ENCODE data around the gene SEMA3G. TPM values are rescaled to one million over a fixed set of nuclear protein-coding genes. Genes with fewer than 3 reads are reported as not detected.

Gene SEMA3G
- total RNA-seq, 1 donor from 2014 or later = not detected

DNA sequence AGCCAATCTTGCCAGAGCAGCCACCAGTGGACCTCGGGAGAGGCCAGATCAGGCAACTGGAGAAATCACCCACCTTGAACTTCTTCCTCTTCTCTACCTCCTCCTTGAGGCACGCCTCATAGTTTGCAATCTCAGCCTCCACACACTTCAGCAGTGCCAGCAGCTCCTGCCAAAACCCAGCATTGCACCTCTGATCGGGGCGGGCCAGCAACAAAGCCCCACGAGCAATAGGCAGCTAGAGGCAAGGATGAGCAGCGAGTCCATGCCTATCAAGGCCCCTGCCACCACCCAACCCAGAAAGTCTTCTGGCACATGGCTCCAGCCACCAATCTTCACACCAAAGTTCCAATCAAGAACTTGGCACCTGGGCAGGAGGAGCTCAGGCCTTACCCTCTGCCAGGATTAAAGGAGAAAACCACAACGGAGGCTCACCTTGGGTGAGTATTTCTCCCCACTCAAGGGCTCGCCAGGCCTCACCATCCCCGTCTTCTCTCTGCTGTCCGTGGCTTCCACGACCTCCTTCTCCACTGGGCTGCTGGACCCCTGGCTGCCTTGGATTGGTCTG, 42.1 kb downstream of the SEMA3G start:
- H3K36me3 Mint-ChIP-seq (ENCODE audit: low read depth) = peaks cover 80% of the 10 kb centered on the region
- CTCF ChIA-PET = no interaction called here
- H3K27ac Mint-ChIP-seq = no peak overlapping the region
- no peaks in the 10 kb centered on the region for H3K4me1 Mint-ChIP-seq
- no peaks in the 10 kb centered on the region for H3K9me3 Mint-ChIP-seq
- no peak for ATAC-seq (ENCODE audit: low read depth)
- POLR2A ChIA-PET = no interaction called here
- H3K4me3 Mint-ChIP-seq = no peak overlapping the region
- intact Hi-C loops (cut with micrococcal nuclease) = no loop called here
- no peaks in the 10 kb centered on the region for H3K27me3 Mint-ChIP-seq
- no peak for DNase-seq
- no peak for TF ChIP-seq CTCF (IDR thresholded peaks at IDR 0.05)

DNA sequence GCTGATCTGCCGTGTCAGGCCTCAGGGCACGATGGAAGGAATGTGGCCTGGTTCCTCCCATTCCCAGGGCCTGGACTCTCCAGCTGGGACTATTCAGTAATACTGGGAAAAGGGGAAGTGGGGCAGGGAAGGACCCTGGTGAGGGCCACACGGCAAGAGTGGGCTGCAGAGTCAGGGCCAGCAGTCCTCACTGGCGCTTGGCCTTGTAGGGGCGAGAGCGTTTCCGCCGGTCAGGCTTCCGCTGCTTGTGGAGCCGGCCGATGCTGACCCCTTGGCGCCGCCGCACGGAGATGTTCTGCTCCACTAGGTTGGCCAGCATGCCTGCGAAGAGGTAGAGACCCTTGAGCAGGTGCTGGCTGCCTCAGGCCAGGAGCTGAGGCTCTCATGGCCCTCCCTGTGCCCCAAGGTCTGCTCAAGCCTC, 42.8 kb downstream of the SEMA3G start:
- H3K9me3 Mint-ChIP-seq = no peaks in the 10 kb centered on the region
- no peak for TF ChIP-seq CTCF (IDR thresholded peaks at IDR 0.05)
- no peak overlapping the region for H3K27ac Mint-ChIP-seq
- ChIA-PET CTCF (no interaction called here), POLR2A (no interaction called here)
- H3K27me3 Mint-ChIP-seq = no peaks in the 10 kb centered on the region
- no peak for DNase-seq
- no peaks in the 10 kb centered on the region for H3K4me1 Mint-ChIP-seq
- H3K36me3 Mint-ChIP-seq (ENCODE audit: low read depth) = peaks cover 77% of the 10 kb centered on the region
- H3K4me3 Mint-ChIP-seq = no peak overlapping the region
- ATAC-seq (ENCODE audit: low read depth) = no peak
- intact Hi-C loops (cut with micrococcal nuclease) = no loop called here

DNA sequence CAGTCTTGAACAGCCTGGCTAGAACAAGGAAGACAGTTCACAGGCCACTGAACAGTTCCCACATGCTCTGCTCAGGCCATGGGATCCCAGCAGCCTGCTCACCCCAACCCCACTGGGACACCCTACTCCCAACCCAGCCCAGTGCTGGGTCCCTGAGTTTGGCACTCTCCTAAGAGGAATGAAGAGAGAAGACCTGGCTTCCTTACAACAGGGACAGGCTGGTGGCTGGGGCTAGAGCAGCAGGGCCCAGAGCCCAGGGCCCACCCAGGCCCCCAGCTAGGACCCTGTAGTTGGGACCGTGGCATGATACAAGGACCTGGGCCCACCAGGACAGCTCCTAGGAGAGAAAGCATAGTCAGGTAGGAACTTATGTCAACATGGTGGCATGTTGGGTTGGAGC, 43.4 kb downstream of the SEMA3G start:
- Mint-ChIP-seq H3K36me3 (ENCODE audit: low read depth) (peaks cover 73% of the 10 kb centered on the region), H3K4me1 (no peaks in the 10 kb centered on the region), H3K27ac (no peak overlapping the region), H3K4me3 (no peak overlapping the region), H3K27me3 (no peaks in the 10 kb centered on the region), H3K9me3 (no peaks in the 10 kb centered on the region)
- POLR2A ChIA-PET = no interaction called here
- intact Hi-C loops (cut with micrococcal nuclease) = no loop called here
- TF ChIP-seq CTCF (IDR thresholded peaks at IDR 0.05) = no peak
- DNase-seq (no peak), ATAC-seq (ENCODE audit: low read depth) (no peak)
- CTCF ChIA-PET = no interaction called here

GRCh38 chr3:52401021-52401420, 43.9 kb downstream of the SEMA3G start:
- H3K27ac Mint-ChIP-seq = no peak overlapping the region

DNA sequence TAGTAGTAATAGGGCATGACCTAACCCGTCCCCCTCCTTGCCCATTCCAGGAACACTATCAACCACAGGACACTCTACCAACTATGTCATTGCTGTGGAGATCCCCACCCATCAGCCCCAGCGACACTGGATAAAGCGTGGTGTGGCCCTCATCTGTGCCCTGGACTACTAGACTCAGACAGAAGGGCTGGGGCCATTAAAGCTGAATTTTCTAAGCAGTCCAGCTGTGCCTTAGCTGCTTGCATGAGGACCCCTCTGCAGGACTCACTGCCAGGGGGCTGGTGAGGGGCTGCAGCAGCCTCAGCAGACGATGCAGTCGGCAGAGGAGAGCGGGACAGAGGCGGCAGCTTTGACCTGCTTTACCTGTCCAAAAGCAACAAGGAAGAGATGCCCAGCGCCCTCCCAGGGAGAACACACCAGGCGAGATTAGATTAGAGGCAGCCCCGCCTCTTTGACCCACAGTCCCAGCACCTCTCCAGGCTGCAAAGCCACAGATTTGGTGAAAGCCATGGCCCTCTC, 44.6 kb downstream of the SEMA3G start:
- no peak for TF ChIP-seq CTCF (IDR thresholded peaks at IDR 0.05)
- H3K27me3 Mint-ChIP-seq = no peaks in the 10 kb centered on the region
- CTCF ChIA-PET = no interaction called here
- no peak overlapping the region for H3K4me3 Mint-ChIP-seq
- peaks cover 64% of the 10 kb centered on the region for H3K36me3 Mint-ChIP-seq (ENCODE audit: low read depth)
- ATAC-seq (ENCODE audit: low read depth) (no peak), DNase-seq (no peak)
- POLR2A ChIA-PET = no interaction called here
- H3K27ac Mint-ChIP-seq = no peak overlapping the region
- no peaks in the 10 kb centered on the region for H3K9me3 Mint-ChIP-seq
- H3K4me1 Mint-ChIP-seq = no peaks in the 10 kb centered on the region
- intact Hi-C loops (cut with micrococcal nuclease) = no loop called here

More at GRCh38 chr3:52401021-52401420, 43.9 kb downstream of the SEMA3G start:
- Mint-ChIP-seq H3K36me3 (ENCODE audit: low read depth) (peaks cover 71% of the 10 kb centered on the region), H3K9me3 (no peaks in the 10 kb centered on the region), H3K4me1 (no peaks in the 10 kb centered on the region), H3K4me3 (no peak overlapping the region), H3K27me3 (no peaks in the 10 kb centered on the region)
- intact Hi-C loops (cut with micrococcal nuclease) = no loop called here
- ATAC-seq (ENCODE audit: low read depth) (no peak), DNase-seq (no peak)
- CTCF ChIA-PET = no interaction called here
- no peak for TF ChIP-seq CTCF (IDR thresholded peaks at IDR 0.05)
- POLR2A ChIA-PET = no interaction called here

Measured in activated B cell treated with CpG ODN at 0.5 μM for 24 hours (primary cell).